ENCODE data around the gene MARCHF9.

GRCh38 chr12:57716305-57716704 is 38.6 kb upstream of the MARCHF9 start:
- TF ChIP-seq CTCF (IDR thresholded peaks at IDR 0.05), result no peak
- no peak for TF ChIP-seq ZFX (IDR thresholded peaks at IDR 0.05; ENCODE audit: borderline replicate concordance)
